ENCODE measurements around the gene PPP4R2. TPM values are rescaled to one million over a fixed set of nuclear protein-coding genes. Genes with fewer than 3 reads are reported as not detected.

PPP4R2 gene
- total RNA-seq, 1 donor from 2014 or later = 105 TPM

GRCh38 chr3:73031573-73032103 is 35.0 kb downstream of the PPP4R2 start:
- DNase-seq (ENCODE audit: low read depth, low spot score) = no peak
- Mint-ChIP-seq H3K9me3 (no peaks in the 10 kb centered on the region), H3K4me1 (peaks cover 27% of the 10 kb centered on the region), H3K27me3 (ENCODE audit: low read depth) (no peaks in the 10 kb centered on the region), H3K36me3 (ENCODE audit: low read depth) (peaks cover 3% of the 10 kb centered on the region), H3K4me3 (no peak overlapping the region), H3K27ac (ENCODE audit: unreplicated experiment) (no peak overlapping the region)
- no peak for TF ChIP-seq CTCF (conservative IDR thresholded peaks at IDR 0.05)

- Mint-ChIP-seq H3K27me3 (ENCODE audit: low read depth) (no peaks in the 10 kb centered on the region), H3K9me3 (no peaks in the 10 kb centered on the region), H3K27ac (ENCODE audit: unreplicated experiment) (no peak overlapping the region), H3K4me3 (no peak overlapping the region), H3K4me1 (peaks cover 37% of the 10 kb centered on the region), H3K36me3 (ENCODE audit: low read depth) (peaks cover 2% of the 10 kb centered on the region)
- DNase-seq (ENCODE audit: low read depth, low spot score) = no peak
- no peak for TF ChIP-seq CTCF (conservative IDR thresholded peaks at IDR 0.05)
These were observed 40.3 kb downstream of the PPP4R2 start for GRCh38 chr3:73036694-73037591.

- H3K27me3 Mint-ChIP-seq (ENCODE audit: low read depth) = no peaks in the 10 kb centered on the region
- peaks cover 2% of the 10 kb centered on the region for H3K36me3 Mint-ChIP-seq (ENCODE audit: low read depth)
These were observed 44.9 kb downstream of the PPP4R2 start for GRCh38 chr3:73041537-73041936.

GRCh38 chr3:73043414-73043813 is 46.8 kb downstream of the PPP4R2 start:
- no peak for TF ChIP-seq CTCF (conservative IDR thresholded peaks at IDR 0.05)
- H3K9me3 Mint-ChIP-seq = no peaks in the 10 kb centered on the region
- H3K4me3 Mint-ChIP-seq = no peak overlapping the region
- no peaks in the 10 kb centered on the region for H3K27me3 Mint-ChIP-seq (ENCODE audit: low read depth)
- no peak overlapping the region for H3K27ac Mint-ChIP-seq (ENCODE audit: unreplicated experiment)
- H3K4me1 Mint-ChIP-seq = peaks cover 30% of the 10 kb centered on the region
- peaks cover under 1% of the 10 kb centered on the region for H3K36me3 Mint-ChIP-seq (ENCODE audit: low read depth)
- no peak for DNase-seq (ENCODE audit: low read depth, low spot score)

More at GRCh38 chr3:73041537-73041936, 44.9 kb downstream of the PPP4R2 start:
- Mint-ChIP-seq H3K27ac (ENCODE audit: unreplicated experiment) (no peak overlapping the region), H3K9me3 (no peaks in the 10 kb centered on the region), H3K4me1 (peaks cover 44% of the 10 kb centered on the region), H3K4me3 (no peak overlapping the region)
- DNase-seq (ENCODE audit: low read depth, low spot score) = no peak
- no peak for TF ChIP-seq CTCF (conservative IDR thresholded peaks at IDR 0.05)

GRCh38 chr3:73045391-73045790 is 48.8 kb downstream of the PPP4R2 start:
- H3K27me3 Mint-ChIP-seq (ENCODE audit: low read depth) = no peaks in the 10 kb centered on the region
- no peak overlapping the region for H3K4me3 Mint-ChIP-seq
- H3K9me3 Mint-ChIP-seq = no peaks in the 10 kb centered on the region
- peaks cover 4% of the 10 kb centered on the region for H3K36me3 Mint-ChIP-seq (ENCODE audit: low read depth)
- DNase-seq (ENCODE audit: low read depth, low spot score) = no peak
- peaks cover 30% of the 10 kb centered on the region for H3K4me1 Mint-ChIP-seq
- no peak overlapping the region for H3K27ac Mint-ChIP-seq (ENCODE audit: unreplicated experiment)
- TF ChIP-seq CTCF (conservative IDR thresholded peaks at IDR 0.05) = no peak

Data from neural crest cell (in vitro differentiated cells).